SK-MEL-5 (cell line): ENCODE results near the gene GALNT18. TPM values are rescaled to one million over a fixed set of nuclear protein-coding genes. Genes with fewer than 3 reads are reported as not detected.

ENCODE experiments used
- DNase-seq: peaks from one replicate; pipeline ENCODE4 v3.0.0-alpha.2; 2016; ENCODE audit warnings: low read depth, low spot score
- in situ Hi-C: cut with HindIII; loops from 2 replicates; pipeline ENCODE4 v1.10.0; 2016; ENCODE audit warnings: low sequenced_read_pairs, high pct_unique_total_duplicates, low pct_unique_long_range_greater_than_20kb
- total RNA-seq: library from RNA; depleted of rRNA; stranded (reverse); fragments of >200 nt; shearing (Covaris generic); gene quantifications from 2 replicates; pipeline ENCODE4 v1.2.3, GENCODE V29; 2014

GALNT18 gene
- total RNA-seq, 1 experiment from 2014 or later = 3.4 TPM

DNA sequence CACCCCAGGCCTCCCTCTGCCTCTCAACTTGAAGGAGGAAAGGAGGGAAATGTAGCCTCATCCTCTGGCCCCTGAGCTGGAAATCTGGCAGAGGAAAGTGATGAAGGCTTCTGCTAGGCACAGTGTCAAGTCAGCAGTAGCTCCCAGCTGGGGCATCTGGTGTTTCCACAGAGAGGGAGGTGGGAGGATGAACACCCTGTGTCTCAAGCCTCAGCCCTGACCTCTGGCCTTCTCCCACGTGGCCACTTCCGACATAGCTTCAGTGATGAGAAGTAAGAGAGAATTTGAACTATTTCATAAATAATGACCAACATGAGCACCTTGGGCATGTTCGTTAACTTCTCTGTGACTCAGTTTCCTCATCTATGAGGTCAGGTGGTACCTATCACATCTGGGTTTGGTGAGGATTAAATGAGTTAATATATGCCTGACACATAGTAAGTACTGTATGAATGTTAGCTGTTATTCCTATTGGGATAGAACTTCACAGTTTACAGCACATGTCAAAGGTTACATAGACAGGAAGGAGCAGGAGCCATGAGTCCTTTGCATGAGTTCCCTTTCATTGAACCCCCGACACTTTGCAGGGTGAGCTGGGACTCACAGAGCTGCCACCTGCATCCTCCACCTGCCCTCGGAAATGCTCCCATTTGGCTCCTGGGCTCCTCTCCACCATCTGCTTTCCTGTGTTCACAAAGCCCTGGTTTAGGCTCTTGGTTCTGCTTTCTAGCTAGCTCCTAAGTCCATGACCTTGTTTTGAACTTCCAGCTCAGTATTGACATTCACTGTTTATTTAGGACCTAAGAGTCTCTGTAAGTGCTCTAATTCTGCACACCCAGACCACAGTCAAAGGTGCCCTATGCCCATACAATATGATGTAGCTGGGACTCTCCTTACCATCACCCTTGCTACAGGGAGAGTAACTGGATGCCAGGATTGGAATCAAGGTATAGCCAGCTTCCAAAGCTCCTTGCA lies 330.5 kb downstream of the GALNT18 start:
- DNase-seq = no peak

DNA sequence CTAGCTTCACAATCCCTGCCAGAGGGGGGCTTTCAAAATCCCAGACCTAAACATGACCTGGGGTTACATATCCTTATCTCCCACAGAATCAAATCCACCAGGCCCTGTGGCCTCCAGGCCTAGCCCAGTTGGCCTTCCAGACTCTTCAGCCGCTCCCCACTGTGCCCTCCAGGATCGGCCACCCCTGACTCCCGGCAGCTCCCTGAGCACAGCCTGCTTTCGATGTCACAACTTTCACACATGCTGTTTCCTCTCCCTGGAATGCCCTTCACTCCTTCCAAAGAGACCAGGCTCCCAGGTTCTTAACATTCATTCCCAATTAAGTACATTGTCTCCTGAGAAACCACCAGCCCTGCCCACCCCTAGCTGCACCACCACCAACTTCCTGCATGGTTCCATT lies 331.5 kb downstream of the GALNT18 start:
- no peak for DNase-seq
- in situ Hi-C loops = no loop called here

More for the DNA sequence above, 330.5 kb downstream of the GALNT18 start:
- in situ Hi-C loops = no loop called here

- in situ Hi-C loops = no loop called here
- DNase-seq = no peak
Observed at GRCh38 chr11:11289669-11290068, 332.1 kb downstream of the GALNT18 start.

DNA sequence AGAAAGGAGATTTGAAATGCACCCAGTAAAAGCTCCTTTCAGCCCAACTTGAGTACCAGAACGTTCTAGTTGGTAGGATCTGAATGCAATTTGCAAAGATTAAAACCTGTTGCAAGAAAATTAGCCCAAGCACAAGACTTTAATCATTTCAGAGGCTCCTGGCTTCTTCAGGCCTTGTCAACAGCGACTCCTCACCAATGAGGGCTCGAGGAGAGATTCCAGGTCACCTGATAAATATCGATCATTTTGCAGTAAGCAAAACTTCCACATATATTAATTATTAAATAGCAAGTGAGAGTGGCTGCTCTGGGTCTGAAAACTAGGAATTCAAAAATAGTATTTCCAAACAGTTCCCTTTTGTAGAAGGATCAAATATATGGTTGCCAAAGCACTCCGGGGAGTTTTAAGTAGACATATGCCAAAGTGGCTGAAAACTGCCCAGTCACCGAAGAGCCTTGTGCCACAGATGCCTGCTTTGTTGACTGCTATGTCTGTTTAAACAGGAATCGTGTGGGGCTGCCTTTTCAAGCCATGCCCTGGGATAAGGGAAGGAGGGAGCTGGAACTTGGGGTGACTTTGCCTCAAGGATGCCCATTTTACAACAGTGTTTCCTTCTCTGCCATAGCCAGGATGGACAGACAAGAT lies 332.7 kb downstream of the GALNT18 start:
- no peak for DNase-seq
- in situ Hi-C loops = no loop called here

- in situ Hi-C loops = no loop called here
- DNase-seq = no peak
Observed at GRCh38 chr11:11284481-11284880, 337.3 kb downstream of the GALNT18 start.

DNA sequence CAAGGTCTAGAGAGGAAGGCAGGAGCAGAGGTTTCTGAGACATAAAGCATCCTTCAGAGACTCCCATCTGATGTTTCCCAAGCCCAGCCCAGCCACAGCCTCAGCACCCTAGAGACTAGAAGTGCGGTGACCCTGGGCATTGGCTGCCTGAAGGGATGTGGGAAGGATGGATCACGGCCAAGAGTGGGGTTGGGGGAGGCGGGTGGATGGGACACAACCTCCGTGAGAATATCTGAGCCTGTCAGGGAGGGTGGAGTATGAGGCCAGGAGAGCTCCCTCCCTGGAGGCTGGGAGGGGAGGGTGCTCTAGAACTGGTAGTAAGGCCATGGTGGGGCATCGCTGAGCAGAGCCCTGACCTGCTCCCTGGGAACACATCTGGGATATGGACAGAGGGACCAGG lies 340.2 kb downstream of the GALNT18 start:
- no peak for DNase-seq
- in situ Hi-C loops = no loop called here

DNA sequence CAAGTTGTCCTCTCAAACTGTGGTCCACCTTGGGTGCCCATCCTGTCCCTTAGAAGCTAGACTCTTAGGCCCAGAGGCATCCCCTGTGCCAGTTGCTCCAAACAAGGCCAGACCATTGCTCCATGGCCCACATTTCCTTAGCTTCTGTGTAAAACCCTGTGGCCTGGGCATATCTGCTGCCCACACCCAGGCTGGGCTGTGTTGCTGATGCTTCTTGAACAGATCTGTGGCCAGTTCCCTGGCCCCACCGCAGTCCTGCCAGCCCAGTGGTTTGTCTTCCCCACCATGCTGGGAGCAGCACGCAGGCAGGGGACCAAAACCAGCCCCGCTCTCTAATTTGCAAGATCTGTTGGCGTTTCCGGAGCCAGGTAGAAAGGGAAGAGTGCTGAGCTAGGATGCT lies 341.0 kb downstream of the GALNT18 start:
- in situ Hi-C loops = no loop called here
- no peak for DNase-seq

GRCh38 chr11:11279956-11280689 lies 341.7 kb downstream of the GALNT18 start:
- no peak for DNase-seq
- in situ Hi-C loops = no loop called here

DNA sequence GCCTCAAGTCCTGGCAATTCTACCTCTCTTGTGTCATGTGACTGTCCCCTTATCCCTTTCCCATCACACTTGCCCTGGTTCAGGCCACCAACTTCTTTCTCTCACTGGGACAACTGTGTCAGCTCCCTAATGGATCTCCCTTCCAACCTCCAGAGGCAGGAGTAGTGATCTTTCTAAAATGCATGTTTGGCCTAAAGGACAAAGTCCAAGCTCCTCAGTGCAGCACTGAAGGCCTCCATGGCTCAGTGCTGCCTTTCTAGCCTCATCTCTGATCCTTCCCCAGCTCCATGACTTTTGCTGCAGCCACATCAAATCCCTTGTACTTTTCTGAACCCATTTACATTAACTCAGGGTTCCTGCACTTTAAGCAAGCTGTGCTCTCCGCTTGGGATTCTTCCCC lies 349.6 kb downstream of the GALNT18 start:
- no peak for DNase-seq
- in situ Hi-C loops = no loop called here

GRCh38 chr11:11270236-11270775 lies 351.5 kb downstream of the GALNT18 start:
- in situ Hi-C loops = no loop called here
- no peak for DNase-seq

DNA sequence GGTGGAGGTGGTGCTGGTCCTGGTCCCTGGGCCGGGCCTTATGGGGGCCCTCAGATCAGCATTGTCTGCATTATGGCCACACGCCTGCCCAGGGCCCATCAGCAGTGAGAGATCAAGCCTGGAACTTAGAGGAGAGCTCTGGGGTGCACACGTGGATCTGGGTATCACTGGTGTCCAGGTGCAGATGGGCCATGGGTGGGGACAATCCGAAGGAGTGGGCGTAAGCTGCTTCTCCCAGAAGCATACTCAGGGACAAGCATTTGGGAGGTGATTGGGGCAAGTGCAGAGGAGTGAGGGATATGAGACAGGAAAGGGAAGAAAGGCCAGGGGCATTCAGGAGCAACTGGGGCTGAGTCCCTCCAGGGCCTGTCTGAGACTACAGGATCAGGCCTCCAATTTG lies 353.1 kb downstream of the GALNT18 start:
- DNase-seq = no peak
- in situ Hi-C loops = no loop called here

DNA sequence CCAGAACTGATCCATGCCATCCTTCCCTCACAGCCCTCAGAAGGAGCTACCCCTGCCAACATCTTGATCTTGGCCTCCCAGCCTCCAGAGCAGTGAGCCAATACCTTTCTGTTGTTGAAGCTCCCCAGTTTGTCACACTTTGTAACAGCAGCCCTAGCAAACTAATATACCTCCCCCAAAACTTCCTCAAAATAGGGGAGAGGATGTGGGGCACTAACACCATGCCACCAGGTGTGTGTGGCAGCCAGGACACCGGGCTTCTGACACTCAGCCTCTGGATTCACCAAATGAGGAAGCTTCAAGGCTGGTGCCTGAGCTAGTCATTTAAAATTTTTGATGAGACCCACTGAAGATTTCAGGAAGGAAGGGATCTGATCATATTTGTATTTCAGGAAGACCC lies 353.7 kb downstream of the GALNT18 start:
- in situ Hi-C loops = no loop called here
- DNase-seq = no peak

GRCh38 chr11:11267312-11267711 lies 354.5 kb downstream of the GALNT18 start:
- no peak for DNase-seq
- in situ Hi-C loops = no loop called here

- in situ Hi-C loops = no loop called here
- DNase-seq = peak; percentile 60
Observed at GRCh38 chr11:11265994-11266606, 355.7 kb downstream of the GALNT18 start.

DNA sequence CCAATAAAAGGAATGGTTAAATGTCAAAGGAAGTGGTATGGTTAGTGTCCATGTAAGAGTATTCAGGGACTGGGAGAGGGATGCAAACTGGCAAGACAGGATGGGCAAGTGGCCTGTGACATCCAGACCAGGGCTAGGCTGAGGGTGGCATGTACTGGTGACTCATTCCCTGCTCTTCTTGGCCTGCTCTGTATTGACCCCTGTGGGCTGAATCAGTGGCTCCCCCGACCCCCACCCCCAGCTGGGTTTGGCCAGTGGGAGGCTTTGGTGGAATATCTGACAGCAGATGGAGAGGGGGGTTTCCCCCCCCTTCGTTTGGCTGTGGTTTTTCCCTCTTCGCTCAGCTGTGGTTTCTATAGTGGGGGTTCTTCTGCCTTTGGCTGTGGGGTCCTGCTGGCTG lies 356.5 kb downstream of the GALNT18 start:
- no peak for DNase-seq
- in situ Hi-C loops = no loop called here

GRCh38 chr11:11263238-11264005 lies 358.4 kb downstream of the GALNT18 start:
- in situ Hi-C loops = no loop called here
- peak; percentile 11 for DNase-seq
